Measurements from ENCODE around the gene KIAA0232. TPM values are rescaled to one million over a fixed set of nuclear protein-coding genes. Genes with fewer than 3 reads are reported as not detected.

Gene KIAA0232
- total and polyA plus RNA-seq, 4 donors, result 8.9 to 34.4 (median 18.5) TPM

DNA sequence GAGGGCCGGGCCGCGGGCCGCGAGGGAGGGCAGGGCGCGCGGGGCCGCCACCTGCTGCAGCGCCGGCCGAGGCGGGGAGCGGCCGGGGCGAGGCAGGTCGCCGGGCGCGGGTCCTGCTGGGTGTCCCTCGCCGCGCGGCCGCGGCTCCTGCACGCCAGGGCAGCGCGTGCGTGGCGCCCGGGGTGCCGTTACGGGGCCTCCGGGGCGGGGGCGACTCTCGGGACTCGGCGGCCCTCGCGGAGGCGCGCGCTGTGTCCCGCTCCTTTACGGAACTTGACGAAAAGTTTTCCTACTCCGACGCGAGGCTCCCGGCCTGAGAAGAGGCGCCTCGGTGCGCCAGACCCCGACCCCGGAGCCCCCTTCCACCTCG, 127.4 kb downstream of the KIAA0232 start (continued):
- no peak for TF ChIP-seq ZBTB33 (IDR thresholded peaks at IDR 0.05)

GRCh38 chr4:6910340-6910959, 127.9 kb downstream of the KIAA0232 start:
- H3K27me3 ChIP-seq (ENCODE audit: control insufficient read depth in 4 of 4, insufficient read depth in 4 of 4, low read length in 3 of 4), result no peaks in the 10 kb centered on the region
- H3K4me3 ChIP-seq (ENCODE audit: low read depth in 1 of 3, low read length in 3 of 3), result peak overlapping the region; percentile 77 to 88 (median 85)
- WGBS, result 7% methylated on average over 31 of the region's 31 CpGs
- H3K9me3 ChIP-seq (ENCODE audit: control insufficient read depth in 4 of 4, low read length in 3 of 4), result no peaks in the 10 kb centered on the region
- TF ChIP-seq NR2F2 (IDR thresholded peaks at IDR 0.05) (peak; percentile 42), RAD21 (IDR thresholded peaks at IDR 0.05) (peak; percentile 43 to 50), HNF4G (IDR thresholded peaks at IDR 0.05) (peak; percentile 36), RXRA (IDR thresholded peaks at IDR 0.05) (peak; percentile 82 to 87), GABPA (IDR thresholded peaks at IDR 0.05 in 1 of 2, conservative IDR thresholded peaks at IDR 0.05 in 1 of 2) (no peak), FOXA1 (IDR thresholded peaks at IDR 0.05) (no peak), MAX (IDR thresholded peaks at IDR 0.05) (peak; percentile 51), REST (IDR thresholded peaks at IDR 0.05) (peak; percentile 60), FOXA2 (IDR thresholded peaks at IDR 0.05) (no peak), JUND (IDR thresholded peaks at IDR 0.05) (no peak), EGR1 (IDR thresholded peaks at IDR 0.05; ENCODE audit: low read depth in 2 of 2) (peak in 1 of 2 donors; percentile 16), ZBTB33 (IDR thresholded peaks at IDR 0.05) (no peak), HNF4A (conservative IDR thresholded peaks at IDR 0.05) (peak; percentile 85 to 93), TAF1 (conservative IDR thresholded peaks at IDR 0.05) (no peak), ATF3 (IDR thresholded peaks at IDR 0.05) (no peak), SP1 (IDR thresholded peaks at IDR 0.05) (peak; percentile 60), YY1 (IDR thresholded peaks at IDR 0.05) (peak; percentile 24)
- TF ChIP-seq, protein P1, sequence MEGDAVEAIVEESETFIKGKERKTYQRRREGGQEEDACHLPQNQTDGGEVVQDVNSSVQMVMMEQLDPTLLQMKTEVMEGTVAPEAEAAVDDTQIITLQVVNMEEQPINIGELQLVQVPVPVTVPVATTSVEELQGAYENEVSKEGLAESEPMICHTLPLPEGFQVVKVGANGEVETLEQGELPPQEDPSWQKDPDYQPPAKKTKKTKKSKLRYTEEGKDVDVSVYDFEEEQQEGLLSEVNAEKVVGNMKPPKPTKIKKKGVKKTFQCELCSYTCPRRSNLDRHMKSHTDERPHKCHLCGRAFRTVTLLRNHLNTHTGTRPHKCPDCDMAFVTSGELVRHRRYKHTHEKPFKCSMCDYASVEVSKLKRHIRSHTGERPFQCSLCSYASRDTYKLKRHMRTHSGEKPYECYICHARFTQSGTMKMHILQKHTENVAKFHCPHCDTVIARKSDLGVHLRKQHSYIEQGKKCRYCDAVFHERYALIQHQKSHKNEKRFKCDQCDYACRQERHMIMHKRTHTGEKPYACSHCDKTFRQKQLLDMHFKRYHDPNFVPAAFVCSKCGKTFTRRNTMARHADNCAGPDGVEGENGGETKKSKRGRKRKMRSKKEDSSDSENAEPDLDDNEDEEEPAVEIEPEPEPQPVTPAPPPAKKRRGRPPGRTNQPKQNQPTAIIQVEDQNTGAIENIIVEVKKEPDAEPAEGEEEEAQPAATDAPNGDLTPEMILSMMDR (IDR thresholded peaks at IDR 0.05; ENCODE audit: low read depth, low read length, missing input control), result no peak
- H3K27ac ChIP-seq (ENCODE audit: low read depth in 1 of 2, low read length in 2 of 2), result peak overlapping the region; percentile 95 to 97
- peak; percentile 55 for DNase-seq (ENCODE audit: low spot score)
- H3K9ac ChIP-seq (ENCODE audit: low read depth in 1 of 2, low read length in 2 of 2), result peak overlapping the region; percentile 71 to 75
- peaks cover 7 to 62% (median 41%) of the 10 kb centered on the region in 4 donors for H3K4me1 ChIP-seq (ENCODE audit: control insufficient read depth in 4 of 4, insufficient read depth in 4 of 4, low read length in 3 of 4)
- H3K36me3 ChIP-seq (ENCODE audit: control insufficient read depth in 4 of 4, insufficient read depth in 3 of 4, low read depth in 1 of 4, low read length in 3 of 4), result no peaks in the 10 kb centered on the region
